Liver (tissue), 9 donors: ENCODE measurements around the gene TYRP1. TPM values are rescaled to one million over a fixed set of nuclear protein-coding genes. Genes with fewer than 3 reads are reported as not detected.

Experiments used
- DNase-seq: peaks from one replicate; pipeline ENCODE4 v3.0.0-alpha.2; 2017; ENCODE audit warnings: low spot score
- H3K27ac ChIP-seq, 2 donors: one replicate each; pipeline ENCODE4 v1.7.0; 2013; ENCODE audit warnings: inconsistent platforms in 2 of 2, low read length in 2 of 2, control low read depth in 1 of 2, low read depth in 1 of 2, mild to moderate bottlenecking in 1 of 2
- H3K27me3 ChIP-seq, 4 donors: one replicate each; pipeline versions ENCODE4 v1.6.1 to v1.7.0; 2013; ENCODE audit warnings: low read length in 3 of 4, inconsistent platforms in 1 of 4, mild to moderate bottlenecking in 1 of 4, moderate library complexity in 1 of 4; ENCODE audit not compliant: control insufficient read depth in 4 of 4, insufficient read depth in 4 of 4
- H3K36me3 ChIP-seq, 4 donors: one replicate each; pipeline versions ENCODE4 v1.6.1 to v1.7.0; 2013; ENCODE audit warnings: low read length in 3 of 4, mild to moderate bottlenecking in 3 of 4, low read depth in 1 of 4, moderate library complexity in 1 of 4; ENCODE audit not compliant: control insufficient read depth in 4 of 4, insufficient read depth in 3 of 4
- H3K4me1 ChIP-seq, 4 donors: one replicate each; pipeline versions ENCODE4 v1.6.1 to v1.7.0; 2013; ENCODE audit warnings: low read length in 3 of 4, mild to moderate bottlenecking in 3 of 4, moderate library complexity in 1 of 4; ENCODE audit not compliant: control insufficient read depth in 4 of 4, insufficient read depth in 4 of 4
- H3K4me3 ChIP-seq, 3 donors: one replicate each; pipeline versions ENCODE4 v1.6.1 to v1.7.0; 2013; ENCODE audit warnings: low read length in 3 of 3, control low read depth in 1 of 3, low read depth in 1 of 3, mild to moderate bottlenecking in 1 of 3
- H3K9ac ChIP-seq, 2 donors: one replicate each; pipeline ENCODE4 v1.7.0; 2013; ENCODE audit warnings: low read length in 2 of 2, mild to moderate bottlenecking in 2 of 2, moderate library complexity in 2 of 2, control low read depth in 1 of 2, low read depth in 1 of 2
- H3K9me3 ChIP-seq, 4 donors: one replicate each; pipeline versions ENCODE4 v1.6.1 to v1.7.0; 2013; ENCODE audit warnings: low read length in 3 of 4; ENCODE audit not compliant: control insufficient read depth in 4 of 4
- ATF3 ChIP-seq: IDR thresholded peaks from 2 replicates; pipeline ENCODE4 v1.6.1; 2016; ENCODE audit warnings: antibody characterized with exemption
- EGR1 ChIP-seq, 2 donors: IDR thresholded peaks; 2 replicates each; pipeline ENCODE4 v1.6.1; 2016 to 2018; ENCODE audit warnings: antibody characterized with exemption in 2 of 2, low read depth in 2 of 2
- FOXA2 ChIP-seq: IDR thresholded peaks from 2 replicates; pipeline ENCODE4 v1.6.1; 2016; ENCODE audit warnings: antibody characterized with exemption
- GABPA ChIP-seq, 2 donors: IDR thresholded peaks in 1 of 2; conservative IDR thresholded peaks in 1 of 2; 2 replicates each; pipeline ENCODE4 v1.6.1; 2016; ENCODE audit warnings: antibody characterized with exemption in 2 of 2, mild to moderate bottlenecking in 1 of 2, moderate library complexity in 1 of 2
- HNF4G ChIP-seq: IDR thresholded peaks from 2 replicates; pipeline ENCODE4 v1.6.1; 2016; ENCODE audit warnings: antibody characterized with exemption
- RAD21 ChIP-seq, 2 donors: IDR thresholded peaks; 2 replicates each; pipeline ENCODE4 v1.6.1; 2016; ENCODE audit warnings: antibody characterized with exemption in 2 of 2, mild to moderate bottlenecking in 2 of 2
- RXRA ChIP-seq, 2 donors: IDR thresholded peaks; 2 replicates each; pipeline ENCODE4 v1.6.1; 2017 to 2018; ENCODE audit warnings: antibody characterized with exemption in 2 of 2, mild to moderate bottlenecking in 1 of 2
- TAF1 ChIP-seq: conservative IDR thresholded peaks from 2 replicates; pipeline ENCODE4 v1.6.1; 2016; ENCODE audit warnings: antibody characterized with exemption, mild to moderate bottlenecking
- YY1 ChIP-seq: IDR thresholded peaks from 2 replicates; pipeline ENCODE4 v1.6.1; 2016; ENCODE audit warnings: antibody characterized with exemption, mild to moderate bottlenecking
- WGBS: extraction: QIAGEN DNeasy Blood & Tissue Kit; methylation state at CpG from one replicate; pipeline ENCODE4 v1.1.7; 2013; 5-methylcytosine and 5-hydroxymethylcytosine counted together
- polyA plus RNA-seq, 2 donors: library from polyadenylated mRNA; stranded (reverse) in 1 of 2; unstranded in 1 of 2; fragments of 200-250 nt in 1 of 2; fragments of >200 nt in 1 of 2; fragmentation: Nextera tagmentation in 1 of 2; extraction: Ambion mirVana in 1 of 2; gene quantifications; one replicate each; pipeline versions ENCODE4 v1.2.1 to v1.2.3, GENCODE V29; 2013 to 2015
- total RNA-seq, 2 donors: library from RNA; depleted of rRNA; stranded (reverse); fragments of >200 nt; gene quantifications; one replicate each; pipeline ENCODE4 v1.2.3, GENCODE V29; 2014
- TF ChIP-seq, protein P1 (sequence below): fragments of 150-350 bp; IDR thresholded peaks from 2 replicates; pipeline ENCODE4 v1.5.1; 2017; ENCODE audit warnings: improper control_type of control experiment, low read depth, low read length; ENCODE audit not compliant: missing input control
- TF ChIP-seq, protein P2 (sequence below): IDR thresholded peaks from 2 replicates; pipeline ENCODE4 v1.6.1; 2016; ENCODE audit warnings: antibody characterized with exemption
- TF ChIP-seq, protein P3 (sequence below): IDR thresholded peaks from 2 replicates; pipeline ENCODE4 v1.6.1; 2016; ENCODE audit warnings: antibody characterized with exemption
- TF ChIP-seq, protein P4 (sequence below): IDR thresholded peaks from 2 replicates; pipeline ENCODE4 v1.6.1; 2016; ENCODE audit warnings: antibody characterized with exemption, mild to moderate bottlenecking
- donor health status: healthy.
- donor health status: healthy.
- donor health status: healthy.
- donor health status: healthy.
- donor health status: healthy.

The TYRP1 gene
- total and polyA plus RNA-seq, 4 donors: 0.17 TPM; not detected in 3

DNA sequence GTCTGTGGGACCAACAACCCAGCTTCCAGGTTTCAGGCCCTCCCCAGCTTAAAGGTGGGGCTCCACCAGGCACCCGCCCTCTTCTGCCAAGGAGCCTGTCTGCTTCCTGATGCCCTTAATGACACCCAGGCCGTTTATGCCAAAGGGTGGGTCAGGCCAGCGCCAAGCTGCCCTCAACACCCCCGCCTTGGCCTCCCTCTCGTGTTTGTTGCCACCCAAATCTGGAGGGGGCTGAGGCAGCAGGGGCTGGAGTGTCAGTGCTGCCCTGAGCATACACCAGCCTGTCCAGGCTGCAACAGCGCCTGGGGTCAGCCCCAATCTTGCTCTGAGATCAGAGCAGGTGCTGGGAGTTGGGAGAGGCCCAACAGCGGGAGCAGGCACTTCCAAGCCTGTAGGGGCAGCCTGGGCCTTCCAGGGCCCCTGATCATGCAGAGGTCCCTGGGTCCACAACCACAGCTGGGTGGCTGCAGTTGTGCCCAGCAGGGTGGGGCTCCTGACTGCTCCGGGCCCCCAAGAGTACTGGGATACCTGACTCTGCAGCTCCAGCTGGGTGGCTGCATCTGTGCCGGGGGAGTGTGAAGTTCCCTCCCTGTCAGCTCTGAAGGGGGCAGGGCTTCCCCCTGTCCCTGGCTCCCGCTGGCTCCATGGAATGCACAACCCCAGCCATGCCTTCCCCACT, 34.5 kb upstream of the TYRP1 start (continued):
- TF ChIP-seq ATF3 (no peak), EGR1 (IDR thresholded peaks at IDR 0.05; ENCODE audit: low read depth in 2 of 2) (no peak)
- TF ChIP-seq, protein P1, sequence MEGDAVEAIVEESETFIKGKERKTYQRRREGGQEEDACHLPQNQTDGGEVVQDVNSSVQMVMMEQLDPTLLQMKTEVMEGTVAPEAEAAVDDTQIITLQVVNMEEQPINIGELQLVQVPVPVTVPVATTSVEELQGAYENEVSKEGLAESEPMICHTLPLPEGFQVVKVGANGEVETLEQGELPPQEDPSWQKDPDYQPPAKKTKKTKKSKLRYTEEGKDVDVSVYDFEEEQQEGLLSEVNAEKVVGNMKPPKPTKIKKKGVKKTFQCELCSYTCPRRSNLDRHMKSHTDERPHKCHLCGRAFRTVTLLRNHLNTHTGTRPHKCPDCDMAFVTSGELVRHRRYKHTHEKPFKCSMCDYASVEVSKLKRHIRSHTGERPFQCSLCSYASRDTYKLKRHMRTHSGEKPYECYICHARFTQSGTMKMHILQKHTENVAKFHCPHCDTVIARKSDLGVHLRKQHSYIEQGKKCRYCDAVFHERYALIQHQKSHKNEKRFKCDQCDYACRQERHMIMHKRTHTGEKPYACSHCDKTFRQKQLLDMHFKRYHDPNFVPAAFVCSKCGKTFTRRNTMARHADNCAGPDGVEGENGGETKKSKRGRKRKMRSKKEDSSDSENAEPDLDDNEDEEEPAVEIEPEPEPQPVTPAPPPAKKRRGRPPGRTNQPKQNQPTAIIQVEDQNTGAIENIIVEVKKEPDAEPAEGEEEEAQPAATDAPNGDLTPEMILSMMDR: no peak
- TF ChIP-seq, protein P2, sequence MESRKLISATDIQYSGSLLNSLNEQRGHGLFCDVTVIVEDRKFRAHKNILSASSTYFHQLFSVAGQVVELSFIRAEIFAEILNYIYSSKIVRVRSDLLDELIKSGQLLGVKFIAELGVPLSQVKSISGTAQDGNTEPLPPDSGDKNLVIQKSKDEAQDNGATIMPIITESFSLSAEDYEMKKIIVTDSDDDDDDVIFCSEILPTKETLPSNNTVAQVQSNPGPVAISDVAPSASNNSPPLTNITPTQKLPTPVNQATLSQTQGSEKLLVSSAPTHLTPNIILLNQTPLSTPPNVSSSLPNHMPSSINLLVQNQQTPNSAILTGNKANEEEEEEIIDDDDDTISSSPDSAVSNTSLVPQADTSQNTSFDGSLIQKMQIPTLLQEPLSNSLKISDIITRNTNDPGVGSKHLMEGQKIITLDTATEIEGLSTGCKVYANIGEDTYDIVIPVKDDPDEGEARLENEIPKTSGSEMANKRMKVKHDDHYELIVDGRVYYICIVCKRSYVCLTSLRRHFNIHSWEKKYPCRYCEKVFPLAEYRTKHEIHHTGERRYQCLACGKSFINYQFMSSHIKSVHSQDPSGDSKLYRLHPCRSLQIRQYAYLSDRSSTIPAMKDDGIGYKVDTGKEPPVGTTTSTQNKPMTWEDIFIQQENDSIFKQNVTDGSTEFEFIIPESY: no peak

- Histone ChIP-seq H3K9me3 (peaks cover 0 to 4% (median 0%) of the 10 kb centered on the region in 4 donors), H3K27me3 (no peaks in the 10 kb centered on the region), H3K27ac (no peak overlapping the region), H3K9ac (no peak overlapping the region), H3K4me3 (no peak overlapping the region), H3K4me1 (no peaks in the 10 kb centered on the region), H3K36me3 (no peaks in the 10 kb centered on the region)
- no peak for DNase-seq
- TF ChIP-seq ATF3 (no peak), RAD21 (IDR thresholded peaks at IDR 0.05) (no peak), HNF4G (no peak), FOXA2 (no peak), TAF1 (no peak)
- TF ChIP-seq, protein P3, sequence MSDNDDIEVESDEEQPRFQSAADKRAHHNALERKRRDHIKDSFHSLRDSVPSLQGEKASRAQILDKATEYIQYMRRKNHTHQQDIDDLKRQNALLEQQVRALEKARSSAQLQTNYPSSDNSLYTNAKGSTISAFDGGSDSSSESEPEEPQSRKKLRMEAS: no peak
- WGBS: 91% methylated on average over 4 of the region's 4 CpGs
These were observed 34.0 kb upstream of the TYRP1 start for GRCh38 chr9:12659220-12659619.

DNA sequence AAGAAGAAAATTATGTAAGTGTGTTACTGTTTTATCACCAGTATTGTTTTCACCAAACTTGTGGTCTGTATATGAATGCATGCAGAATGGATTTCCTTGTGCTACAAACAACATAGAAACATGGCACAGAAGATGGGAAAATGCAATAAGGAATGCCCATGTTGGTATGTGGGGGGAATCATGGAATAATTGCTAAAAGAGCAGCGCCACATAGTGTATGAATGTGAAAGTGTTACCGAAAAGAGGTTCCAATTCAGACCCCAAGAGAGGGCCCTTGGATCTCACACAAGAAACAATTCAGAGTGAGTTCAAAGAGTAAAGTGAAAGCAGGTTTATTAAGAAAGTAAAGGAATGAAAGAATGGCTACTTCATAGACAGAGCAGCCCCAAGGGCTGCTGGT, 26.4 kb upstream of the TYRP1 start:
- no peak for DNase-seq
- Histone ChIP-seq H3K27ac (no peak overlapping the region), H3K9me3 (no peaks in the 10 kb centered on the region), H3K4me1 (no peaks in the 10 kb centered on the region), H3K9ac (no peak overlapping the region), H3K27me3 (peaks cover 0 to 2% (median 0%) of the 10 kb centered on the region in 4 donors), H3K36me3 (no peaks in the 10 kb centered on the region), H3K4me3 (no peak overlapping the region)
- TF ChIP-seq YY1: no peak
- TF ChIP-seq TAF1: no peak
- TF ChIP-seq, protein P4, sequence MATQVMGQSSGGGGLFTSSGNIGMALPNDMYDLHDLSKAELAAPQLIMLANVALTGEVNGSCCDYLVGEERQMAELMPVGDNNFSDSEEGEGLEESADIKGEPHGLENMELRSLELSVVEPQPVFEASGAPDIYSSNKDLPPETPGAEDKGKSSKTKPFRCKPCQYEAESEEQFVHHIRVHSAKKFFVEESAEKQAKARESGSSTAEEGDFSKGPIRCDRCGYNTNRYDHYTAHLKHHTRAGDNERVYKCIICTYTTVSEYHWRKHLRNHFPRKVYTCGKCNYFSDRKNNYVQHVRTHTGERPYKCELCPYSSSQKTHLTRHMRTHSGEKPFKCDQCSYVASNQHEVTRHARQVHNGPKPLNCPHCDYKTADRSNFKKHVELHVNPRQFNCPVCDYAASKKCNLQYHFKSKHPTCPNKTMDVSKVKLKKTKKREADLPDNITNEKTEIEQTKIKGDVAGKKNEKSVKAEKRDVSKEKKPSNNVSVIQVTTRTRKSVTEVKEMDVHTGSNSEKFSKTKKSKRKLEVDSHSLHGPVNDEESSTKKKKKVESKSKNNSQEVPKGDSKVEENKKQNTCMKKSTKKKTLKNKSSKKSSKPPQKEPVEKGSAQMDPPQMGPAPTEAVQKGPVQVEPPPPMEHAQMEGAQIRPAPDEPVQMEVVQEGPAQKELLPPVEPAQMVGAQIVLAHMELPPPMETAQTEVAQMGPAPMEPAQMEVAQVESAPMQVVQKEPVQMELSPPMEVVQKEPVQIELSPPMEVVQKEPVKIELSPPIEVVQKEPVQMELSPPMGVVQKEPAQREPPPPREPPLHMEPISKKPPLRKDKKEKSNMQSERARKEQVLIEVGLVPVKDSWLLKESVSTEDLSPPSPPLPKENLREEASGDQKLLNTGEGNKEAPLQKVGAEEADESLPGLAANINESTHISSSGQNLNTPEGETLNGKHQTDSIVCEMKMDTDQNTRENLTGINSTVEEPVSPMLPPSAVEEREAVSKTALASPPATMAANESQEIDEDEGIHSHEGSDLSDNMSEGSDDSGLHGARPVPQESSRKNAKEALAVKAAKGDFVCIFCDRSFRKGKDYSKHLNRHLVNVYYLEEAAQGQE: no peak
- no peak for TF ChIP-seq RXRA (IDR thresholded peaks at IDR 0.05)
- no peak for TF ChIP-seq GABPA (IDR thresholded peaks at IDR 0.05 in 1 of 2, conservative IDR thresholded peaks at IDR 0.05 in 1 of 2)
- WGBS: 59% methylated on average over 2 of the region's 2 CpGs
